ENCODE results near the gene CCDC43.

GRCh38 chr17:44661835-44662234 lies 27.7 kb downstream of the CCDC43 start:
- TF ChIP-seq CTCF (IDR thresholded peaks at IDR 0.05) = no peak
- TF ChIP-seq POLR2A (IDR thresholded peaks at IDR 0.05) = no peak

All from uterus (tissue), 2 donors.